Neuronal stem cell (in vitro differentiated cells): Measurements from ENCODE around the gene HOXB1.

ENCODE experiments used
- DNase-seq: peaks from one replicate; pipeline ENCODE4 v3.0.0-alpha.2; 2013; ENCODE audit warnings: low spot score
- H2AFZ ChIP-seq: one replicate; pipeline ENCODE4 v1.6.1; 2013; ENCODE audit warnings: mild to moderate bottlenecking, low read length, inconsistent platforms
- H2AK5ac ChIP-seq: 2 replicates; pipeline ENCODE4 v1.6.1; 2013; ENCODE audit warnings: low read depth, mild to moderate bottlenecking, inconsistent platforms, low read length, moderate library complexity, mixed read lengths
- H2BK120ac ChIP-seq: 2 replicates; pipeline ENCODE4 v1.6.1; 2013; ENCODE audit warnings: low read depth, mild to moderate bottlenecking, inconsistent platforms, low read length, moderate library complexity, mixed read lengths
- H2BK12ac ChIP-seq: one replicate; pipeline ENCODE4 v1.6.1; 2013; ENCODE audit warnings: low read length, inconsistent platforms
- H2BK15ac ChIP-seq: 2 replicates; pipeline ENCODE4 v1.6.1; 2013; ENCODE audit warnings: mild to moderate bottlenecking, low read length, inconsistent platforms, mixed read lengths
- H2BK5ac ChIP-seq: one replicate; pipeline ENCODE4 v1.6.1; 2013; ENCODE audit warnings: inconsistent platforms, mild to moderate bottlenecking, low read length, moderate library complexity
- H3K14ac ChIP-seq: one replicate; pipeline ENCODE4 v1.6.1; 2013; ENCODE audit warnings: low read length, inconsistent platforms
- H3K18ac ChIP-seq: 2 replicates; pipeline ENCODE4 v1.6.1; 2013; ENCODE audit warnings: low read length, inconsistent platforms
- H3K23ac ChIP-seq: 2 replicates; pipeline ENCODE4 v1.6.1; 2013; ENCODE audit warnings: low read depth, mild to moderate bottlenecking, mixed read lengths, low read length, inconsistent platforms; ENCODE audit not compliant: poor library complexity
- H3K27ac ChIP-seq: replicated peaks from 3 replicates; pipeline ENCODE4 v1.5.1; 2013; ENCODE audit warnings: low read length, inconsistent platforms
- H3K27me3 ChIP-seq, 3 experiments: 2 replicates each; pipeline ENCODE4 v1.6.1; 2013; ENCODE audit warnings: low read length in 3 of 3, mild to moderate bottlenecking in 2 of 3, inconsistent platforms in 1 of 3, low read depth in 1 of 3, mixed read lengths in 1 of 3, moderate library complexity in 1 of 3; ENCODE audit not compliant: control insufficient read depth in 3 of 3, insufficient read depth in 3 of 3
- H3K36me3 ChIP-seq, 2 donors: replicated peaks in 1 of 2; 2 replicates each; pipeline ENCODE4 v1.6.1; 2013; ENCODE audit warnings: low read length in 2 of 2; ENCODE audit not compliant: control insufficient read depth in 2 of 2, insufficient read depth in 2 of 2
- H3K4ac ChIP-seq: 2 replicates; pipeline ENCODE4 v1.6.1; 2013; ENCODE audit warnings: inconsistent platforms, mild to moderate bottlenecking, low read length, moderate library complexity
- H3K4me1 ChIP-seq, 2 donors: 1 replicate in 1 of 2; 2 replicates in 1 of 2; pipeline ENCODE4 v1.6.1; 2013; ENCODE audit warnings: low read length in 2 of 2, low read depth in 1 of 2; ENCODE audit not compliant: control insufficient read depth in 2 of 2, insufficient read depth in 1 of 2
- H3K4me2 ChIP-seq: one replicate; pipeline ENCODE4 v1.6.1; 2013; ENCODE audit warnings: mild to moderate bottlenecking, low read length, inconsistent platforms; ENCODE audit not compliant: insufficient read depth, poor library complexity, severe bottlenecking
- H3K4me3 ChIP-seq, 2 donors: 2 replicates each; pipeline ENCODE4 v1.5.1; 2013; ENCODE audit warnings: low read length in 2 of 2, mild to moderate bottlenecking in 2 of 2, inconsistent platforms in 1 of 2, moderate library complexity in 1 of 2
- H3K79me1 ChIP-seq: one replicate; pipeline ENCODE4 v1.6.1; 2013; ENCODE audit warnings: low read depth, mild to moderate bottlenecking, inconsistent platforms, low read length, moderate library complexity
- H3K9ac ChIP-seq: one replicate; pipeline ENCODE4 v1.6.1; 2013; ENCODE audit warnings: mild to moderate bottlenecking, low read depth, low read length, inconsistent platforms; ENCODE audit not compliant: poor library complexity
- H3K9me3 ChIP-seq, 2 donors: replicated peaks in 1 of 2; 2 replicates each; pipeline versions ENCODE3 to v1.6.1; 2013; ENCODE audit warnings: low read length in 2 of 2, mild to moderate bottlenecking in 2 of 2, inconsistent platforms in 1 of 2, low read depth in 1 of 2, mixed read lengths in 1 of 2, moderate library complexity in 1 of 2; ENCODE audit not compliant: control insufficient read depth in 2 of 2, insufficient read depth in 1 of 2
- H4K8ac ChIP-seq: one replicate; pipeline ENCODE4 v1.6.1; 2013; ENCODE audit warnings: low read depth, mild to moderate bottlenecking, inconsistent platforms, low read length, moderate library complexity
- H4K91ac ChIP-seq: one replicate; pipeline ENCODE4 v1.6.1; 2013; ENCODE audit warnings: low read length, low read depth, mild to moderate bottlenecking, inconsistent platforms; ENCODE audit not compliant: poor library complexity
- WGBS, 2 donors: extraction: QIAGEN DNeasy Blood & Tissue Kit; methylation state at CpG; one replicate each; pipeline ENCODE4 v1.1.7; 2013; ENCODE audit warnings: missing lambda C conversion rate in 2 of 2, mixed read lengths in 1 of 2; ENCODE audit not compliant: insufficient read length in 2 of 2, insufficient replicate concordance in 1 of 2; ENCODE audit errors: extremely low coverage in 2 of 2; 5-methylcytosine and 5-hydroxymethylcytosine counted together

Gene HOXB1

GRCh38 chr17:48552466-48553189 lies 21.8 kb upstream of the HOXB1 start:
- Histone ChIP-seq H2AK5ac (no peak overlapping the region), H2BK12ac (no peak overlapping the region), H3K4me3 (no peak overlapping the region), H3K27ac (no peak overlapping the region), H3K4me2 (no peak overlapping the region), H3K9ac (no peak overlapping the region), H2BK120ac (no peak overlapping the region), H3K4me1 (no peaks in the 10 kb centered on the region), H2BK5ac (no peak overlapping the region), H3K23ac (peak overlapping the region; percentile 73), H4K8ac (no peak overlapping the region), H2BK15ac (no peak overlapping the region), H3K14ac (peak overlapping the region; percentile 56), H3K18ac (no peak overlapping the region), H3K4ac (no peak overlapping the region), H4K91ac (no peak overlapping the region), H3K79me1 (peaks cover 2% of the 10 kb centered on the region), H3K27me3 (peaks cover 61 to 95% (median 87%) of the 10 kb centered on the region in 3 experiments), H2AFZ (no peak overlapping the region), H3K9me3 (peaks cover 0 to 6% of the 10 kb centered on the region in 2 donors), H3K36me3 (no peaks in the 10 kb centered on the region)
- DNase-seq: no peak
- WGBS, 2 donors: no CpG with 5 or more reads among the region's 11 CpGs

DNA sequence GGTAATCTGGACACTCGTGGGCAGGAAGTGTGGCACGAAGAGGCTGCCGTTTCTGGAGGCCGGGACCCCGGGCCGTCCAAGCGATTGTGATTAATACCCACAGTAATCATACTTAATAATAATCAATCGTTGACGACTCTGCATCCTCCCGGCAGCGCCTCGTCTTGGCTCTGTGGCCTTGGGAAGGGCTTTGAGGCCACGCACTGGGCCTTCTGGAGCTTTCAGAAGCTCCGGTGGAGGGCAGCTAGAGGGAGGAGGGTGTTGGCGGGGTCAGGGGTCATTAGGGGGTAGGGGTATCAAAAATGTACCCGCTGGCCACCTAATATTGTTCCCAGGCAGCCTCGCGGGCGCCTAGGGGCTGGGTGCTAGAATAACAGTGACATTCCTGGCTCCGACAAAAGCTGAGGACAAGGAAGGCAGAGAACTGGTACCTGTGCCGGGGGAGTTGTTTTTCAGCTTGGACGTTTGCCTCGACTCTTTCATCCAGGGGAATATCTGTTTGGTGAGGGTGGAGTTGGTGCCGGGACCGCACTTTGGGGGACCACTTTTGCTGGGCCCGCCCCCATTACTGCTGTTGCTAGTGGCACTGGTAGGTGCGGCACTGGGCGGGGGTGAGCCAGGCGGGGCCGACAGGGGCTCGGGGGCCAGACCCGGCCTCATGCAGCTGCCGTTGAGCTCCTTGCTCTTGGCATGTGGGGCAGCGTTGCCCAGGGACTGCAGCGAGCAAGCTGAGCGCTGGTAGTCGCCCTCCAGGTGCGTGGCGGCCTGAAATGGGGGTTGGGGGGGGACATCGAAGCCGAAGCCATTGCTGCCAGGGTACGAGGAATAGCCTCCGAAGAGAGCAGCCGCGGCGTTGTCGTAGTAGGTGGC lies 21.0 kb upstream of the HOXB1 start:
- Histone ChIP-seq H2BK5ac (no peak overlapping the region), H3K4ac (no peak overlapping the region), H2AK5ac (no peak overlapping the region), H3K4me3 (no peak overlapping the region), H4K8ac (no peak overlapping the region), H3K27ac (no peak overlapping the region), H2BK120ac (no peak overlapping the region), H2BK15ac (no peak overlapping the region), H3K9me3 (peaks cover 0 to 6% of the 10 kb centered on the region in 2 donors), H4K91ac (no peak overlapping the region), H2BK12ac (no peak overlapping the region), H3K18ac (no peak overlapping the region), H3K14ac (peak overlapping the region; percentile 56), H2AFZ (no peak overlapping the region), H3K23ac (peak overlapping the region; percentile 73), H3K4me2 (no peak overlapping the region), H3K36me3 (no peaks in the 10 kb centered on the region), H3K27me3 (peaks cover 57 to 95% (median 87%) of the 10 kb centered on the region in 3 experiments), H3K4me1 (no peaks in the 10 kb centered on the region), H3K9ac (peak overlapping the region; percentile 70), H3K79me1 (peaks cover 2% of the 10 kb centered on the region)
- WGBS, 2 donors: no CpG with 5 or more reads among the region's 47 CpGs
- DNase-seq: no peak

DNA sequence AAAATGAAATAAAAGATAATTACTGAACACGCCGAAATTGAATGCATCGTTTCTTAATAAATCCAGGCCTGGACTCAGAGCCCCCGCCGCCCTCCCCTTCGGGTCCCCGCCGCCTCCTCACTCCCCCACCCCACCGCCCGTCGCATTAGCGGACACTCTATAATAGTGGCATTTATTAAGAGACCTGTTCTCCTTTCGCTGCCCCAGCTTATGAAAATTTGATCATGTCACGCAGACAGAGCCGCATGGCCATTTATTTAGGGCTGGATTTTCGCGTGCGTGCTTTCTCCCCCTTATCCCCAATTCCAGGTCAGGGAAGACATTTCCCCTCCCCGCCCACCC lies 20.4 kb upstream of the HOXB1 start:
- Histone ChIP-seq H3K36me3 (no peaks in the 10 kb centered on the region), H3K27ac (no peak overlapping the region), H2BK120ac (no peak overlapping the region), H2AFZ (no peak overlapping the region), H3K4me2 (no peak overlapping the region), H3K4me3 (no peak overlapping the region), H3K79me1 (peaks cover 2% of the 10 kb centered on the region), H4K91ac (no peak overlapping the region), H3K18ac (no peak overlapping the region), H2AK5ac (no peak overlapping the region), H2BK12ac (no peak overlapping the region), H3K14ac (no peak overlapping the region), H4K8ac (no peak overlapping the region), H2BK5ac (no peak overlapping the region), H3K9ac (no peak overlapping the region), H3K23ac (no peak overlapping the region), H3K4ac (no peak overlapping the region), H3K4me1 (no peaks in the 10 kb centered on the region), H3K9me3 (peaks cover 0 to 6% of the 10 kb centered on the region in 2 donors), H3K27me3 (peaks cover 56 to 95% (median 87%) of the 10 kb centered on the region in 3 experiments), H2BK15ac (no peak overlapping the region)
- WGBS, 2 donors: no CpG with 5 or more reads among the region's 19 CpGs
- DNase-seq: no peak
